SU-DHL-6 (cell line): ENCODE results near the gene SYT9.

Experiments
- CTCF ChIP-seq: fragments of 200-600 bp; sonication (generic); IDR thresholded peaks from one replicate; pipeline ENCODE4 v1.5.1; 2017; ENCODE audit warnings: antibody characterized with exemption, mild to moderate bottlenecking, low read length, moderate library complexity; ENCODE audit not compliant: insufficient read depth, poor library complexity, severe bottlenecking
- EZH2phosphoT487 ChIP-seq: fragments of 200-600 bp; sonication (generic), shearing (Covaris generic); conservative IDR thresholded peaks from 2 replicates; pipeline ENCODE4 v1.6.1; 2018; ENCODE audit warnings: mild to moderate bottlenecking, antibody characterized with exemption, low read length, moderate library complexity, mixed read lengths

DNA sequence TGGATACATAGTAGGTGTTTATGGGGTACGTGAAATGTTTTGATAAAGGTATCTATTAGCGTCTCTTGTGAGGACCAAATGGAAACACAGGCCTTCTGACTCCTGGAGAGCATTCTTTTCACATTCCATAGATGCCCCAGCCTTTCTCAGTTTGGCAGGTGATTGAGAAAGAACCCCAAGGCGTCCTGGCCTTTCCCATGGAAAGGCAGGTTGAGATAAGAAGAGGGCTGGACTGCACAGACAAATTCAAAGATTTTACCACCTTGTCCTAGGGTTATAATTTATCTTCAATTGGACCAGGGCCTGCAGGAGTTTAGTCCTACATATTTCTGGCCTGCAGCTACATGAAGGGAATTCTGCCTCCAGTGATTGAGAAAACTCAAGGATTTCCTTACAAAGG is 232.9 kb downstream of the SYT9 start:
- no peak for TF ChIP-seq CTCF
- TF ChIP-seq EZH2phosphoT487 = no peak
